DMS53 treated with DMSO at 0.1 percent for 48 hours (cell line): Measurements from ENCODE around the gene NTRK1.

Source experiments
- DNase-seq: peaks from one replicate; lab custom pipeline; 2025; ENCODE audit not compliant: unreplicated experiment; lab: John Stamatoyannopoulos, UW

NTRK1 gene

GRCh38 chr1:156897078-156897825 lies 36.6 kb downstream of the NTRK1 start:
- no peak for DNase-seq

- no peak for DNase-seq
These were observed 37.5 kb downstream of the NTRK1 start for GRCh38 chr1:156898161-156898566.

DNA sequence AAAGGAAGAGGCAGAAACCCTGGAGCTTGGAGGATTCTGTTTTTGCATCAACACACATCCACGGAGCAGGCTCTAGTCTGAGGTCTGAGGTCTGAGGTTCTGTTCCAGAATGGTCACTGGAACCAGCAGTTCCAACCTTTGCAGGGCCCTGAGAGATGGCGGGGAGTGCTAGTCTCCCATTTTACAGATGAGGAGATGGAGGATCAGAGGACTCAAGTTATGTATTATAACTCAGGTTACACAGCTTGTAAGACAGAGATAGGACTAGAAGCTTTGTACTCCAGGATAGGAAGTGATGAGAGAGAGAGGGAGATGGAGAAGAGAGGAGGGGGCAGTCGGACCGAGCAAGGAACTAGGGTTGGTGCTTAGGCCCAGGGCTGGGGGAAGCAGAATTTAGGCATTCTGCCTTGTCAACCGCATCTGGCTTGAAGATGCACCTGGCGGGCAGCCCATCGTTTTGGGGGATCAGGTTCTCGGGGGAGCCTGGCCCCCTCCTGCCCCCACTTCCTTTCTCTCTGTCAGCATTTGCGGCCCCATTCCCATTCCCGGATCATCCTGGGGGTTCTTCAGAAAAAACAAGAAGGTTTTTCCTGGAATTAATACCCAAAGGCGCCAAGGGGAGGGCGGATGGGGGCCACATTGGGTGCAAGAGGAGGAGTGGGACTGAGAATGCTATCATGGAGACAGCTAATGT lies 38.5 kb downstream of the NTRK1 start:
- no peak for DNase-seq

DNA sequence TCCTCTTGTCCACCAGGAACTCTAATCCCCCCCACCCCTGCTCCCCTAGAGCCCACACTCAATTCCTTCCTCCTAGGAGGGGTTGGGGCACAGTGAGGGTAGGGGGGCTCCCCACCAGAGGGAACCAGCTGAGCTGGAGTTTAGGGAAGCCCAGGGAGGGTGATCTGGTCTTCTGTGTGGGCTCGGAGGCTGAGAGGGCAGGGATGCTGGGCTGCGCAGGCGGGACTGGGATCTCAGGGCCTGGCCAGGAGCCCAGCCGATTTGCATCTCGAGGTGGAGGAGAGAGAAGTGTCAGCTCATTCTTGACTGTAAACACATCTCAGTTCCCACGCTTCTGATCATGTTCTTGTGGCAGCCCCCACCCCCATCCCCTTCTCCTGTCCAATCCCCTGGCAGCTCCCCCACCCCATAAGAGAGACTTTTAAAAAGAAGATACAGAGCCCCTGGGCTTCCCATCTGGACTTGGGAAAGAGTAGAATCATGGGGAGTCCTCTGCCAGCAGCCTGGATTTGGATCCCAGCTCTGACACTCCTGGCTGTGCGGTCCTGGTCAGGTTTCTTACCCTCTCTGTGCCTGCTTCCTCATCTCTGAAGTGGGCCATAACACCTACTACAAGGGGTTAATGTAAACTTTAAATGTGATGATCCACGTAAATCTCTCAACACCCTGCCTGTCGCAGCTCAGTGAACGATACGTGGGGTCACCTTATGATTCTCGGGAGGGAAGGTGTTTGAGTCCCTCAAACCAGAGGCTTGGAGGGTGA lies 39.5 kb downstream of the NTRK1 start:
- no peak for DNase-seq

DNA sequence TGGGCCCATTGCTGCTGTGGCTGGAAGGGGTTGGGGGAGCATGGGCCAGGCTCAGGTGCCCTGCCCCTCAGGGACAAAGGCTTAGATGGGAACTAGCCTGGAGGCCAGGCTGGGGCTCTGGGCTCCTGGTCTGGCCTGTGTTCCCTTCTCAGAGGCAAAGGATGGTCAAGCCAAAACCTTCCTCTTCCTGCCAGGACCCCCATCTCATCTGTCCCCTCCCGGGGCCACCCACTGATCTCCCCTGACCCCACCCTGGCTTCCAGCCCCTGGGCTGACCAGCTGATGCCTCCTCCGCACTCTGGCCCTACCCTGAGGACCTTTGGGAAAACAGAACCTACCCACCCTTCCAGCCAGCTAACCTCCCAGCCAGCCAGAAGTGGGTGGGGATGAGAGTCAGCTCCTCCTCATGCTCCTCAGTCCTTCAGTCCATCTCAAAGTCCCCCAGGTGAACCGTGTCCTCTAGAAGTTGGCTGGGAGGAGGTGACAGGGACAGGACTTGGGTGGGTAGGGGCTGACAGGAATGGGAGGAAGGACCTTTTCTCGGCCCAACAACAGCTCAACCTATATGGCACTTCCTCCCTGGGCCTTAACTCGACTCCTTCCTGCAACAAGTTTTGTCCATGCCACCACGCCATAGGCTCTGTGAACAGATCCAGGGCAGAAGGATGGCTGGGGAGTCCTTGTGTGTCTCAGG lies 40.4 kb downstream of the NTRK1 start:
- no peak for DNase-seq

DNA sequence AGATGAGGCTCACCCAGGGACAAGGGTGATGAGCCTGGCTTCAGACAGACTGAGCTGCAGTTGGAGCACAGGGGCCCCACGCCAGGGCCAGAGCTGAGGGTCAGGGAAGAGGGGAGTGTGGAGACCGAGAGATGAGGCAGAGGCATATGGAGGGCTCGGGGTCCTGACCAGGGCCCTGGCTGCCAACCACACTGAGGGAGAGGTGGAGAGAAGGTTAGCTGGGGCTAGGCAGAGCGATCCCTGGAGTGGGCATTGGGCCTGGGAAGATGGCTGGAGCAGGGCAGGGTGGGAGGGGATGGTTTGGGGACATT lies 40.9 kb downstream of the NTRK1 start:
- DNase-seq, result no peak

DNA sequence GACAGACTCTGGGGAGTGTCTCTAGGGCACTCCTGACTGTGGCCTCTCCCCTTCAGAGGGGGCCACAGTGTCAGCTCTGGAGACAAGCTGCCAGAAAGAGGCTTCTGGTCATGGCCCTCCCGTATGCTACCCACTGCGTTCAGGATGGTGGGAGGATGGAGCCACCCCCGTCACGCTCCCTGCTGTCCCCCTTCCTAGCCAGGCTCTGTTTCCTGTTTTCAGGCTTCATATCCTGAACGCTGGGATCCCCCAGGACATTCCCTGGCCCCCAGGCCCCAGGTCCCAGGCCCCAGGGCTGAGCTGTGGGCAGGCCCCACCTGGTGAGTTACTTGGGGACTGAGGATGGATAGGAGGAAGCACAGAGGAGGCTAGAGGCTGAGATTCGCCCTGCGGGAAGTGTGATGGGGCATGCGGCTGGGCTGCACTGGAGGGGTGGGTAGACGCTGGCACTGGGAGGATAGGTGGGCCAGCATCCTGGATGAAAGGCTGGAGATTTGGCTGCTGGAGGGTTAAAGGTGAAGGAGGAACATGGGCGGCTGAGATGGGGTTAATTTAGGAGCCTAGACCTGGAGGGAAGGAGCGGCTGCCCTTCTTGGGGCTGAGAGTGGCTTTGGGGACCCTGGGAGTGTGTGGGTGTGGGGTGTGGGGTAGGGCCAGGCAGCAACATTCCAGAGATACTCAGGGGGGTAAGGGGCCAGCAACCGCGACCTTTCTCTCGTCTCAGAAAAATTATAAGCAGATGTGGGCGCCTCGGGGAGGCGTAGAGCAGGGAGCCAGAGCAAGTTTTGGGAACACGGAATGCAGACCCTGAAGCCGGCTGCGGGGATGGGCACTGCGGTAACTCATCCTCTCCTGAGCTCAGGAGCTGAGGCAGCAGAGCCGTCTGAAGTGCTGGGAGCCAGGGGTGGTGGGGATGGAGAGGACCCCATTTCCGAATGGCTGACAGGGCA lies 41.6 kb downstream of the NTRK1 start:
- DNase-seq, result no peak

GRCh38 chr1:156903328-156904091 lies 42.8 kb downstream of the NTRK1 start:
- no peak for DNase-seq

- no peak for DNase-seq
These were observed 43.7 kb downstream of the NTRK1 start for GRCh38 chr1:156904187-156904959.

DNA sequence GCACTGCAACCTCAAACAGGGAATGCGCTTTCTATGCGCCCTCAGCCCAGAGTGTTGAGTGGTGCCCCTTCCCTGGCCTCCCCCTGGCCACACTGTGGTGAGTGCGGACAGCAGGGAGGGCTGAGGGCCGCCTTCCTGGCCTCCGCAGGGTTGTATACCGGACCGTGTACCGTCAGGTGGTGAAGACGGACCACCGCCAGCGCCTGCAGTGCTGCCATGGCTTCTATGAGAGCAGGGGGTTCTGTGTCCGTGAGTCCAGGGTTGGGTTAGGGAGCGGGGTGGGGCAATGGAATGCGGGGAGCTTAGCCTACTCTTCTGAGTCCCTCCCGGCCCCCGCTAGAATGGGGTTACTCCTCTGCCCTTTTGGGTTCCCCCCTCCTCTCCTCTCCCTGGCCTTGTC lies 44.5 kb downstream of the NTRK1 start:
- DNase-seq, result no peak

- DNase-seq, result no peak
These were observed 45.0 kb downstream of the NTRK1 start for GRCh38 chr1:156905651-156906050.

DNA sequence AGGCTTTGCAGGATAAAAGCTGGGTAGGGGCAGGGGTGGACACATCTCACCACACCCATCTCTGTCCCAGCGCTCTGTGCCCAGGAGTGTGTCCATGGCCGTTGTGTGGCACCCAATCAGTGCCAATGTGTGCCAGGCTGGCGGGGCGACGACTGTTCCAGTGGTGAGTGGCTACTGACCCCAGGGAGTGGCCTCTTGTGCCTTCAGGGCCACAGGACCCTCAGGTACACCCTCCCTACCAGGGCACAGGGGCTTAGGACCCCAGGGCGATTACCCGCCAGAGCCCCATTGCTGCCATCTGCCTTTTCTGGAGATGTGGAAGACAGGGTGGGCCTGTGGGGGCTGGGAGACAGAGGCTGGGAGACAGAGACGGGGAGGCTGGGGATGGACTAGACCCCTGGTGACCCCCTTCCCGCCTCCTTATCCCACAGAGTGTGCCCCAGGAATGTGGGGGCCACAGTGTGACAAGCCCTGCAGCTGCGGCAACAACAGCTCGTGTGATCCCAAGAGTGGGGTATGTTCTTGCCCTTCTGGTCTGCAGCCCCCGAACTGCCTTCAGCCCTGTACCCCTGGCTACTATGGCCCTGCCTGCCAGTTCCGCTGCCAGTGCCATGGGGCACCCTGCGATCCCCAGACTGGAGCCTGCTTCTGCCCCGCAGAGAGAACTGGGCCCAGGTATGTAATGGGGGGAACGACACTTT lies 45.7 kb downstream of the NTRK1 start:
- no peak for DNase-seq

GRCh38 chr1:156908541-156908940 lies 47.9 kb downstream of the NTRK1 start:
- no peak for DNase-seq

DNA sequence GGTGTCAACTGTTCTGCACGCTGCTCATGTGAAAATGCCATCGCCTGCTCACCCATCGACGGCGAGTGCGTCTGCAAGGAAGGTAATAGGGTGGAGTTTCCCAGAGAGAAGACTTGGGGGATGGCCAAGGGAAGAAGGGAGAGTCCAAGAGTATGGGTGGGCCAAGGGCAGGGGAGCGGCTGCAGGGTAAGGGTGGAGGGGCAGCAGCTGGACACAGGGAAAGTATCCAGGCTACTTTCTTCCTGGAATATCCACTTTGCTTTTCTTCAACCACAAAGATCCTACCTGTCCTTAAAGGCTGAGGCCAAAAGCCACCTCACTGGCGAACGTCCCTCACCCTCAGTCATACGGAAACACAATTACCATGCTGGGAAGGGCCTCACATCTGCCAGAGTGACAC lies 48.3 kb downstream of the NTRK1 start:
- no peak for DNase-seq

DNA sequence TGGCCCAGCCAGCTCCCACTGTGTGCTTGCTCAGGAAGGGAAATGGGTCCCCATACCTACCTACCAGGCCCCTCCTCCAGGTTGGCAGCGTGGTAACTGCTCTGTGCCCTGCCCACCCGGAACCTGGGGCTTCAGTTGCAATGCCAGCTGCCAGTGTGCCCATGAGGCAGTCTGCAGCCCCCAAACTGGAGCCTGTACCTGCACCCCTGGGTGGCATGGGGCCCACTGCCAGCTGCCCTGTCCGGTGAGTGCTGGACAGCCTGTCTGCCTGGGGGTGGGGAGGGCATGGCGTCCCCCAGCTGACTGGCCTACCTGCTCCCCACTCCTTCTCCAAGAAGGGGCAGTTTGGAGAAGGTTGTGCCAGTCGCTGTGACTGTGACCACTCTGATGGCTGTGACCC lies 49.0 kb downstream of the NTRK1 start:
- DNase-seq, result no peak

- peak; percentile 14 for DNase-seq
These were observed 49.7 kb downstream of the NTRK1 start for GRCh38 chr1:156910309-156910782.

DNA sequence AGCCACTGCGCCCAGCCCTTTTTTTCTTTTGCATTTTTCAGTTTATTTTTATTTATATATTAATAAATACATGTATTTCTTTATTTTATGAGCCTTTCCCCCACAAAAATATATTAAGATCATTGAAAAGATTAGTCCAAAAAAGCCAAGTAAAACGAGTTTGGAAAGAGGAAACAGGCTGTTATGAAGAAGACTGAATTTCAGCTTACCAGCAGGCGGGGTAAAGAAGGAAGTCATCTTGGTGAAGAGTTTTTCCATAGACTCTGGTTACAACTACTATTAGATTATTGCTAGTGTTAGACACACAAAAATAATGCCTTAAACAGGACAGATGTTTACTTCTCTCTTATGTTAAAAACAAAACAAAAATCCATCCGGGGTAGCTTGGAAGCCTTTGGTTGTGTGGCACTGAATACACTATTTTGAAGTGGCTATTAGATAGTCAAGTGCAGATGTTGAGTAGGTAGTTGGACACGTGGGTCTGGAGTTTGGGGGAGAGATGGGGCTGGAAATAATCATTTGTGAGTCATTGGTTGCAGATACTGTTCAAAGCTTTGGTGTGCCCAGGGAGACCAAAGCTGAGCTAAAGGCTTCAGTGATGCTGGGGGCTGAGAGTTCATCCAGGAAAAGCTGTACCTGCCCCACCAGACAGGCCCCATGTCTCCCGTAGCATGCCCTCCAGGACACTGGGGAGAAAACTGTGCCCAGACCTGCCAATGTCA lies 51.1 kb downstream of the NTRK1 start:
- DNase-seq, result no peak

DNA sequence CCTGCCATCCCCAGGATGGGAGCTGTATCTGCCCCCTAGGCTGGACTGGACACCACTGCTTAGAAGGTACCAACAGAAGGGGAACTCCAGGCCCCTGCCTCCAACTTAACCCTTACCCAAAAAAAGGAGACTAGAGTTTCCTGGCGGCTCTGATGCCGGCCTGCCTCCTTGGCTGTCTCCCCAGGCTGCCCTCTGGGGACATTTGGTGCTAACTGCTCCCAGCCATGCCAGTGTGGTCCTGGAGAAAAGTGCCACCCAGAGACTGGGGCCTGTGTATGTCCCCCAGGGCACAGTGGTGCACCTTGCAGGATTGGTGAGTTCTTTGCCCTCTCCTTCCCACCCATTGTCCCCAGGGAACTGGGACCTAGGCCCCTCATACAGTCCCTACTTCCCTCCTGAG lies 51.6 kb downstream of the NTRK1 start:
- no peak for DNase-seq
